ENCODE data around the gene EPN3.

- TF ChIP-seq POLR2A (IDR thresholded peaks at IDR 0.05) (no peak), CTCF (IDR thresholded peaks at IDR 0.05) (no peak)
Measured at GRCh38 chr17:50502301-50502990, 30.1 kb upstream of the EPN3 start.

Measured in lower leg skin (tissue), 3 donors.